ENCODE results near the gene IL1RL2.

The IL1RL2 gene

GRCh38 chr2:102238778-102239177 lies 52.0 kb downstream of the IL1RL2 start:
- DNase-seq (ENCODE audit: low spot score) = no peak

- DNase-seq (ENCODE audit: low spot score) = no peak
Measured at GRCh38 chr2:102239344-102239743, 52.5 kb downstream of the IL1RL2 start.

- DNase-seq (ENCODE audit: low spot score) = peak; percentile 91
Measured at GRCh38 chr2:102240640-102241370, 54.0 kb downstream of the IL1RL2 start.

GRCh38 chr2:102241616-102242305 lies 54.9 kb downstream of the IL1RL2 start:
- no peak for DNase-seq (ENCODE audit: low spot score)

GRCh38 chr2:102245266-102246151 lies 58.7 kb downstream of the IL1RL2 start:
- DNase-seq (ENCODE audit: low spot score) = peak; percentile 84

GRCh38 chr2:102250278-102250821 lies 63.5 kb downstream of the IL1RL2 start:
- DNase-seq (ENCODE audit: low spot score) = no peak

- DNase-seq (ENCODE audit: low spot score) = peak; percentile 74
Measured at GRCh38 chr2:102251042-102251848, 64.4 kb downstream of the IL1RL2 start.

GRCh38 chr2:102251849-102252203 lies 65.0 kb downstream of the IL1RL2 start:
- DNase-seq (ENCODE audit: low spot score) = no peak

GRCh38 chr2:102252236-102252635 lies 65.4 kb downstream of the IL1RL2 start:
- DNase-seq (ENCODE audit: low spot score) = no peak

- no peak for DNase-seq (ENCODE audit: low spot score)
Measured at GRCh38 chr2:102253140-102253752, 66.4 kb downstream of the IL1RL2 start.

- no peak for DNase-seq (ENCODE audit: low spot score)
Measured at GRCh38 chr2:102253753-102254150, 66.9 kb downstream of the IL1RL2 start.

GRCh38 chr2:102256276-102256675 lies 69.5 kb downstream of the IL1RL2 start:
- DNase-seq (ENCODE audit: low spot score) = no peak

- no peak for DNase-seq (ENCODE audit: low spot score)
Measured at GRCh38 chr2:102256874-102257462, 70.1 kb downstream of the IL1RL2 start.

GRCh38 chr2:102258025-102258385 lies 71.2 kb downstream of the IL1RL2 start:
- DNase-seq (ENCODE audit: low spot score) = no peak

- peak; percentile 89 for DNase-seq (ENCODE audit: low spot score)
Measured at GRCh38 chr2:102258386-102259074, 71.7 kb downstream of the IL1RL2 start.

GRCh38 chr2:102261467-102262135 lies 74.8 kb downstream of the IL1RL2 start:
- no peak for DNase-seq (ENCODE audit: low spot score)

- DNase-seq (ENCODE audit: low spot score) = no peak
Measured at GRCh38 chr2:102262216-102263129, 75.7 kb downstream of the IL1RL2 start.

- DNase-seq (ENCODE audit: low spot score) = no peak
Measured at GRCh38 chr2:102264952-102265351, 78.1 kb downstream of the IL1RL2 start.

Measured in AG20443 (cell line).